ENCODE data around the gene SERPINA12.
"Not testable (repeated sequence)": the region's sequence is repeated elsewhere in the genome, so short reads cannot be mapped to it uniquely, and the experiment has no call there.

Gene SERPINA12

DNA sequence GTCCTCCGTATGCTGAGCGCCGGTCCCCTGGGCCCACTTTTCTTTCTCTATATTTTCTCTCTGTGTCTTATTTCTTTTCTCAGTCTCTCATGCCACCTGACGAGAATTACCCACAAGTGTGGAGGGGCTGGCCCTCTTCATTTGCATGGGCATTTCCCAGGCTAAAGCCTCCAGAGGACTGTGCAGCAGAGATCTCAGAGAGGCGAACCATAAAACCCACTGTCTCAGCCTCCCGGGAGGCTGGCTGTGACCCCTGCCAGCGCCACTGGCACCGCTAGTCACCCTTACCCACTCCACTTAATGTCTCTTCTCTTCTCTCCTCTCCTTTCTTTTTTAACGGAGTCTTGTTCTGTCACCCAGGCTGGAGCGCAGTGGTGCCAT, 26.2 kb downstream of the SERPINA12 start:
- H3K4me3 ChIP-seq (ENCODE audit: low read length) = peak overlapping the region; percentile 56
- peaks cover 24% of the 10 kb centered on the region for H3F3A ChIP-seq (ENCODE audit: control insufficient read depth, insufficient read depth)
- H3K79me2 ChIP-seq (ENCODE audit: control insufficient read depth, low read length) = 0 out of 2 replicates have a peak, but pooled peaks cover 2% of the 10 kb centered on the region
- H3K27me3 ChIP-seq (ENCODE audit: control insufficient read depth, low read length) = no peaks in the 10 kb centered on the region; the same call in 1 of the 2 replicates
- peak overlapping the region; percentile 79 for H3K27ac ChIP-seq (ENCODE audit: low read depth, low read length)
- peaks cover 12% of the 10 kb centered on the region for H3K9me3 ChIP-seq (ENCODE audit: control insufficient read depth, insufficient read depth, low read length)
- peak overlapping the region; percentile 57 for H3K4me2 ChIP-seq (ENCODE audit: low read length)
- H3K36me3 ChIP-seq (ENCODE audit: control insufficient read depth, low read length) = peaks cover 10% of the 10 kb centered on the region
- H3K9me2 ChIP-seq (replicated peaks; ENCODE audit: control insufficient read depth, low read length) = no peaks in the 10 kb centered on the region
- no peaks in the 10 kb centered on the region for H4K20me1 ChIP-seq (ENCODE audit: control insufficient read depth, insufficient read depth, low read depth, low read length)
- peaks cover 89% of the 10 kb centered on the region for H3K4me1 ChIP-seq (ENCODE audit: control insufficient read depth, low read length)
- TF ChIP-seq, protein P1, sequence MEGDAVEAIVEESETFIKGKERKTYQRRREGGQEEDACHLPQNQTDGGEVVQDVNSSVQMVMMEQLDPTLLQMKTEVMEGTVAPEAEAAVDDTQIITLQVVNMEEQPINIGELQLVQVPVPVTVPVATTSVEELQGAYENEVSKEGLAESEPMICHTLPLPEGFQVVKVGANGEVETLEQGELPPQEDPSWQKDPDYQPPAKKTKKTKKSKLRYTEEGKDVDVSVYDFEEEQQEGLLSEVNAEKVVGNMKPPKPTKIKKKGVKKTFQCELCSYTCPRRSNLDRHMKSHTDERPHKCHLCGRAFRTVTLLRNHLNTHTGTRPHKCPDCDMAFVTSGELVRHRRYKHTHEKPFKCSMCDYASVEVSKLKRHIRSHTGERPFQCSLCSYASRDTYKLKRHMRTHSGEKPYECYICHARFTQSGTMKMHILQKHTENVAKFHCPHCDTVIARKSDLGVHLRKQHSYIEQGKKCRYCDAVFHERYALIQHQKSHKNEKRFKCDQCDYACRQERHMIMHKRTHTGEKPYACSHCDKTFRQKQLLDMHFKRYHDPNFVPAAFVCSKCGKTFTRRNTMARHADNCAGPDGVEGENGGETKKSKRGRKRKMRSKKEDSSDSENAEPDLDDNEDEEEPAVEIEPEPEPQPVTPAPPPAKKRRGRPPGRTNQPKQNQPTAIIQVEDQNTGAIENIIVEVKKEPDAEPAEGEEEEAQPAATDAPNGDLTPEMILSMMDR (IDR thresholded peaks at IDR 0.05; ENCODE audit: low read depth, low read length, poor library complexity, severe bottlenecking) = no peak

DNA sequence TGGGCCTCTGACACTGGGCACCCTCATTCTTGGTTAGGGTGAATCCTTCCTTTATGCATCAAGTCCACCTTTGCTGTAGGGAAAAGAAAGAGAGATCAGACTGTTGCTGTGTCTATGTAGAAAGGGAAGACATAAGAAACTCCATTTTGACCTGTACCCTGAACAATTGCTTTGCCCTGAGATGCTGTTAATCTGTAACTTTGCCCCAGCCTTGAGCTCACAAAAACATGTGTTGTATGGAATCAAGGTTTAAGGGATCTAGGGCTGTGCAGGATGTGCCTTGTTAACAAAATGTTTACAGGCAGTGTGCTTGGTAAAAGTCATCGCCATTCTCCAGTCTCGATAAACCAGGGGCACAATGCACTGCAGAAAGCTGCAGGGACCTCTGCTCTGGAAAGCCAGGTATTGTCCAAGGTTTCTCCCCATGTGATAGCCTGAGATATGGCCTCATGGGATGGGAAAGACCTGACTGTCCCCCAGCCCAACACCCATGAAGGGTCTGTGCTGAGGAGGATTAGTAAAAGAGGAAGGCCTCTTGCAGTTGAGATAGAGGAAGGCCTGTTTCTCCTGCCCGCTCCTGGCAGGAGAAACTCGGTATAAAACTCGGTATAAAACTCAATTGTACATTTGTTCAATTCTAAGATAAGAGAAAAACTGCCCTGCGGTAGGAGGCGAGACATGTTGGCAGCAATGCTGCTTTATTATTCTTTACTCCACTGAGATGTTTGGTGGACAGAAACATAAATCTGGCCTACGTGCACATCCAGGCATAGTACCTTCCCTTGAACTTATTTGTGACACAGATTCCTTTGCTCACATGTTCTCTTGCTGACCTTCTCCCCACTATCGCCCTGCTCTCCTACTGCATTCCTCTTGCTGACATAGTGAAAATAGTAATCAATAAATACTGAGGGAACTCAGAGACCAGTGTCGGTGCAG, 26.9 kb downstream of the SERPINA12 start:
- H3K27ac ChIP-seq (ENCODE audit: low read depth, low read length) = peak overlapping the region; percentile 79
- peaks cover 96% of the 10 kb centered on the region for H3K4me1 ChIP-seq (ENCODE audit: control insufficient read depth, low read length)
- H3K4me2 ChIP-seq (ENCODE audit: low read length) = peak overlapping the region; percentile 57

DNA sequence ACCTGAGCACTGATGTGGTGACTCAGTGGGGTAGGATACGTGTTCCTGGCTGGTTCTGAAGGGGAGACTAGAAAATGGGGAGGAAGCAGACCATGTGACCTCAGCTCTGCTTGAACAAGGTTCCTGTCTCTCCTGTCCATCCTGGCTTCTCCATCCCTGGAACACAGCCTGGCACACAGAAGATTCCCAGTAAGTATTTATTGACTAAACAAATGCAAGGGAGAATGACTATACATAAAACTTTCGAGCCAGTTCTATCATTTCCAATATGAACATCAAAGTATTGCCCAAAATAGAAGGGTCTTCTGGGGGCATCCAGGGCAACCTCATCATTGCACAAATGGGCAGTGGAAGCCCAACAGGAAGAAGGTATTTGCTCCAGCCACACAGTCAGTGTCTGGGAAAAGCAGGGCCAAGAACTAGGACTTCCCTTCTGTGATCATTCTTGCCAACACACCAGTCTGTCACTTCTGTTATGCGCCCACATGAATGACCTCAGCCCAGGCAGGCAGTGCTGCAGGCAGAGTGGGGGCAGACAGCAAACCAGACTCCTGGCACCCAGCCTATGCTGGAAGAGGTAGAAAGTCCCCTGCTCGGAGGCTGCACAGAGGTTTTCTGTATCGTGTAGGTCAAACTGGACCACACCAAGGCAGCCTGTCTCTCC, 27.7 kb downstream of the SERPINA12 start:
- peaks cover 100% of the 10 kb centered on the region for H3K4me1 ChIP-seq (ENCODE audit: control insufficient read depth, low read length)
- peaks cover 37% of the 10 kb centered on the region for H3F3A ChIP-seq (ENCODE audit: control insufficient read depth, insufficient read depth)
- TF ChIP-seq EZH2phosphoT487 (IDR thresholded peaks at IDR 0.05; ENCODE audit: borderline replicate concordance, low read length) = no peak
- TF ChIP-seq, protein P1 (IDR thresholded peaks at IDR 0.05; ENCODE audit: low read depth, low read length, poor library complexity, severe bottlenecking) = no peak
- H3K9me3 ChIP-seq (ENCODE audit: control insufficient read depth, insufficient read depth, low read length) = peaks cover 16% of the 10 kb centered on the region
- peak overlapping the region; percentile 39 for H3K4me2 ChIP-seq (ENCODE audit: low read length)
- H3K79me2 ChIP-seq (ENCODE audit: control insufficient read depth, low read length) = 0 out of 2 replicates have a peak, but pooled peaks cover 2% of the 10 kb centered on the region
- H3K4me3 ChIP-seq (ENCODE audit: low read length) = peak overlapping the region; percentile 4; the same call in 1 of the 2 replicates
- no peaks in the 10 kb centered on the region for H4K20me1 ChIP-seq (ENCODE audit: control insufficient read depth, insufficient read depth, low read depth, low read length)
- H3K9me2 ChIP-seq (replicated peaks; ENCODE audit: control insufficient read depth, low read length) = no peaks in the 10 kb centered on the region
- H3K27ac ChIP-seq (ENCODE audit: low read depth, low read length) = peak overlapping the region; percentile 79
- H3K27me3 ChIP-seq (ENCODE audit: control insufficient read depth, low read length) = no peaks in the 10 kb centered on the region
- H3K36me3 ChIP-seq (ENCODE audit: control insufficient read depth, low read length) = peaks cover 13% of the 10 kb centered on the region

More for the DNA sequence above, 26.9 kb downstream of the SERPINA12 start:
- peaks cover 16% of the 10 kb centered on the region for H3K9me3 ChIP-seq (ENCODE audit: control insufficient read depth, insufficient read depth, low read length)
- H3K4me3 ChIP-seq (ENCODE audit: low read length) = peak overlapping the region; percentile 56
- not testable (repeated sequence) for H3K79me2 ChIP-seq (ENCODE audit: control insufficient read depth, low read length); H3K27me3 ChIP-seq (ENCODE audit: control insufficient read depth, low read length); H3K9me2 ChIP-seq (replicated peaks; ENCODE audit: control insufficient read depth, low read length); H4K20me1 ChIP-seq (ENCODE audit: control insufficient read depth, insufficient read depth, low read depth, low read length)
- peaks cover 29% of the 10 kb centered on the region for H3F3A ChIP-seq (ENCODE audit: control insufficient read depth, insufficient read depth)
- H3K36me3 ChIP-seq (ENCODE audit: control insufficient read depth, low read length) = peaks cover 13% of the 10 kb centered on the region
